GM21423 (cell line): ENCODE results near the gene TM2D1.
"Not testable (repeated sequence)": the region's sequence is repeated elsewhere in the genome, so short reads cannot be mapped to it uniquely, and the experiment has no call there.

Experiments
- ATAC-seq: cut with Tn5 transposase; IDR thresholded peaks from one replicate; pipeline ENCODE4 v1.9.1; 2021; ENCODE audit warnings: mild to moderate bottlenecking, moderate library complexity; ENCODE audit not compliant: unreplicated experiment

TM2D1 gene

DNA sequence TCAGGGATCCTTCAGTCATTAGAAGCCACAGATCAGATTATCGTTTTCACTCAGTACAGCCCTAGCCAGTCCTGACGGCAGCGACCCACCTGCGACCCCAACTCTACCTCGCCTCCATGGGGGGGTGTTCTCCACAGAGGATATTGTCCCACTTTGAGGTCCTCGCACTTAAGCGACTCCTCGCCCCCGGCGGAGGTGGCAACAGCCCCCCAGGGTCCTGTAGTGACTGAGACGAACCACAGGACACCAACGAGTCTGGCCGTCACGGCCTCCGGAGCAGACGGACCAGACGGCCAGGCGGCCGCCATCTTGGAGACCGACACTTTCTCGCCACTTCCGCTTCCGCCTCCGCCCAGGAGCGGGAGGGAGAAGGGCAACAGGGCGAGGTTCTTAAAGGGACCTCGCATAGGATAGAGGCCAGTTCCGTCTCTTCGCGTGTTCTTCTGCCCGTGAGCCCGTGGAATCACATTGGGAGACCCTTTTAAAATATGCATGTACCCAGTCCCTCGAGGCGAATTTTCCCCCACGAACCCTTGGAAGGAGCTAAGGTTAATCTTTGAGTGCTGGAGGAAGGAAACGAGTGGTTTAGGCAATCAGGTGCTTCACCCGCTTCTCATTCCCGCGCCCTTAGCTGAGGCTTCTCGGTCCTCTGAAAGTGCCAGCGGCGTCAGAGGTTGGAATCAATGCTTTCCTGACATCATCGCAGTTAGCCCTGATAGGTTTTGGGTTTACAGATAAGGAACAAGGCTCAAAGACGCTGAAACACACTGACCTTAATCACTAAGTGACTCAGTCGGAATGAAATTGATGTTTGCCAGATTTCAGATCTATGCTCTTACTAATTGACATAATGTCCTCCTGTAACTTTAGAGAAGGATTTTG is at the start of gene TM2D1:
TSS of gene TM2D1 (minus strand) at position 329 of the 882 bp plus-strand sequence. CDS start at position 308, 21 bp downstream.
- peak; percentile 99 for ATAC-seq

DNA sequence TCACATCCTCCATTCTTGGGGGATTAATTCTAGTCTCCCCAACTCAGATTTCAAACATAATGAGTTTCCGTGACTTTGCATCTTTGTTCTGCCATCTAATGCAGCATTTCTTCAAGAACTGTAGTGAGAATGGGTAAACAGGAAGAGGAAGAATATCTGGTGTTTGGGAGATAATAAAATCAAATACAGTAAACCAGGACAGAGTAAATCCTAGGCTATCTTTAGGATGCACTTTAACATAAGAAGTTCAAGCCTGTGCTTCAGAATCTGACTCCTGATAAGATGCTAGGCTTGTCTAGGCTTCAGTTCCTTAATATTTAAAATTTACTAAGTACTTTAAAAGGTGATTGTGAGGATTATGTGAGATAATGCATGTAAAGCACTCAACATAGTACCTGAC is 45.2 kb upstream of the TM2D1 start:
- ATAC-seq = no peak

DNA sequence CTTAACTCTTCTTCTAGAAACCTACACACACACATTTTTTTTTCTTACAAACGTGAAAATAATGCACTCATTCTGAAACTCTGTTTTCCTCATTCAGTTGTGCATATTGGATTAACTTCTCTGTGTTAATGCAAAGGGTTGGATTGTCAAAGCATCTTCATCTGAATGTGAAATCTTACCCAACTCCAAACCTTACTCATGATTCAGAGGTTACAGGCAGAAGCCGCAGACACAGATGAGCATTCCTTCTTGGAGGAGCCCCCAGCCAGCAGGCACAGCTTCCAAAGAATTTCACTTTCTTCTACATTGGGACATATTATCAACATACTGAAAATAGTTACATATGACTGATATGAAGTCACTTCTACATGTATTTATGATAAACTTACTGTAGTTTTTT is 33.0 kb upstream of the TM2D1 start:
- ATAC-seq = no peak

DNA sequence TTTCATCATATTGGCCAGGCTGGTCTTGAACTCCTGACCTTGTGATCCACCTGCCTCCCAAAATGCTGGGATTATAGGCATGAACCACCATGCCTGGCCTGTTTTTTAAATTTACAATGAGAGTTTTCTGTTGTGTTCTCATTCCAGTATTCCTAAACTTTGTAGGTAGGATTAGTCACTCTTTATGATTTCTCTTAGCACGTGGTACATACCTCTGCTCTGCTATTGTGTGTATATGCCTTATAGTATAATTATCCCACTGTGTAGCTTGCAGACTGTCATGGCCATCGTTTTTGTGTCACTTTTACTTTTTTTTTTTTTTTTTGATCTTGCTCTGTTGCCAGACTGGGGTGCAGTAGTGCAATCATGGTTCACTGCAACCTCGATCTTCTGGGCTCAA is 31.8 kb upstream of the TM2D1 start:
- ATAC-seq = no peak

DNA sequence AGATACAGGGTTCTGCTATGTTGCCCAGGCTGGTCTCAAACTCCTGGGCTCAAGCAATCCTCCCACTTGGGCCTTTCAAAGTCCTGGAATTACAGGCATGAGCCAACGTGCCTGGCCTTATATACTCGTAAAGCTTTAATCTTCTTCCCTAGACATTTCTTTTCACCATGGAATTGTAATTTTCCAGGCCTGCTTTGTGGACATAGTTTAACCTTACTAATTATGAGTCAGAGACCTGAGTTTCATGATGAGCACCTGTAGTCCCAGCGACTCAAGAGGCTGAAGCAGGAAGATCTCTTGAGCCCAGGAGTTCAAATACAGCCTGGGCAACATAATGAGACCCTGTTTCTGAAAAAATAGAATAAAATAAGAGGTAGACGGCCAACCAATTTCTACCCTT is 29.6 kb upstream of the TM2D1 start:
- ATAC-seq = no peak

DNA sequence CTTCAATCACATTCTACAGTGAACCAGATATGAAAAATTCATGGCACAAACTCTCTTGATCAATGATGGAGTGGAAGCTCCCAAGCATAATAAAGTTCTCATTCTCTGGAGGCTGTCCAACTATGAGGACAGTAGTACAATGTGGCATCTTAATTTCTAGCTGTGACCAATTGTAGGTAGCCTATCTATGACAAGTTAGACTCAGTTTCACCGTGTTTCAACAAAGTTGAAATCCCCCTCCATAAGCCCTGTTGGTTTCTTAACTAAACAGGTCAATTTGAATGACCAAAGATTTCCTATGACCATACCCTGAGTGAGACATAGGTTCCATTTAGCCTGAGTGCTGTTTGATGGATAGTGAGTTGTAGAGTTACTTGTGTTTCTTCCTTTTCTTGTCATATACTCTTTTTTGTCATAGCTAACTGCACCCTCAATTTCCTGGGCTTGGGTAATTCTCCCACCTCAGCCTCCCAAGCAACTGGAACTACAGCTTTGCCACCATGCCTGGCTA is 29.1 kb upstream of the TM2D1 start:
- no peak for ATAC-seq

DNA sequence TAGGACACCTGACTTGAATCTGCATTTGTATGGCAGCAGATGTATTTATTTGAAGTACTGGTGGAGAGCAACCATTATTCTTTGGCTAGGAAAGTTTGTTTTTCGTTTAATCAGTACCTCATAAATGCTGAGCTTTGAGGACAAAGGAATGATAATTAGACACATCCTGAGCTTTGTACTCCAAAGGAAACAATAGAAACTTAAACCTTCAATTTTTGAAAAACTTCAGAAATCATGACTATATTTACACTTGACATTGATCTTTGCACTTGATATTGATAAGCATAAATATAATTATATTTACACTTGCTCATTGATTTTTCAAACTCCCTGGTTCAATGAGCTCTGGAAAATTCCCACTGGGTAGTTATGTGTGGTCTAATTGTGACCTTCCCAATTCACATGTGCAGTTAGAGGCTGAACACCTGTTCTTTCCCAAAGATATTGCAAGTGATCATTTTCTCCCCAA is 28.0 kb upstream of the TM2D1 start:
- no peak for ATAC-seq

DNA sequence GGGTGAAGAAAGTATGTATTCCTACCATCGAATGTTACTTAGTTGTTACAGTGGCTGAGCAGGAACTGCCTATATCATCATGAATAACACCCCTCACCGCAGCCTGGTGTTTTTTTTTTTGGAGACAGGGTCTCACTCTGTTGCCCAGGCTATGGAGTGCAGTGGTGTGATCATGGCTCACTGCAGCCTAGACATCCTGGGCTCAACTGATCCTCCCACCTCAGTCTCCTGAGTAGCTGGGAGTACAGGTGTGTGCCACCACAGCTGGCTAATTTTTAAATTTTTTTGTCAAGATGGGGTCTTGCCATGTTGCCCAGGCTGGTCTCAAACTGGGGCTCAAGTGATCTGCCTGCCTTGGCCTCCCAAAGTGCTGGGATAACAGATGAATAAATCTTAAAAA is 24.6 kb upstream of the TM2D1 start:
- ATAC-seq = no peak

DNA sequence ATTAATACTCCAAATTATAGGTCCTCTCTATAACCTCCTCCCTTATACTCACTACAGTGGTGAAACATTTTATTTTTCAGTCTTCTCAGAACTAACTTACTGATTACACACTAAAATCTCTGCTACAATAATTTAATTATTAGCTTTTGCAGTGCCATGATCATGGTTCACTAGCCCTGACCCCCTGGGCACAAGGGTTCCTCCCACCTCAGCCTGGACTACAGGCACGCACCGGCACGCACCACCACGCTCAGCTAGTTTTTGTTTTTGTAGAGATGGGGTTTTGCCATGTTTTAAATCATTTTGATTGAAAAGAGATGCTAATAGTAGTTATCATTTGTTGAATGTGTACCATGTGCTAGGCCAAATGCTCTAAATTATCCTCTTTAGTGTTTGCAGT is 23.6 kb upstream of the TM2D1 start:
- ATAC-seq = no peak

DNA sequence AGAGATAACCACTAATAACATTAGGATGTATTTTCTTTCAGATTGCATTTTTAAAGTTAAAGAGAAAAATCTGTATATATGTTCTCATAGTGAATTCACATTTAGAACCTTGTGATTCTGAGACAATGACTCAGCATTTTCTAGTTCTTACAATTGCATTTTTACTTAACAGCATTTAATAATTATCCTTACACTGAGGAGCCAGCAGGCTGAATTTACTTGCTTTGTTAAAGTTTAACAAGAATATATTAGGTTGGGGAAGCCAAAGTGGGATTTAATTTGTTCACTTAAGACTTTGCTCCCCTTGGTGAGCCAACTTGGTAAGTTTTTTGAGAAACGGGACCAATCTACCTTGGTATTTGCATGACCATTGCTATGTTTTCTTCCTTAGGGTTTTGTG is 21.9 kb upstream of the TM2D1 start:
- no peak for ATAC-seq

DNA sequence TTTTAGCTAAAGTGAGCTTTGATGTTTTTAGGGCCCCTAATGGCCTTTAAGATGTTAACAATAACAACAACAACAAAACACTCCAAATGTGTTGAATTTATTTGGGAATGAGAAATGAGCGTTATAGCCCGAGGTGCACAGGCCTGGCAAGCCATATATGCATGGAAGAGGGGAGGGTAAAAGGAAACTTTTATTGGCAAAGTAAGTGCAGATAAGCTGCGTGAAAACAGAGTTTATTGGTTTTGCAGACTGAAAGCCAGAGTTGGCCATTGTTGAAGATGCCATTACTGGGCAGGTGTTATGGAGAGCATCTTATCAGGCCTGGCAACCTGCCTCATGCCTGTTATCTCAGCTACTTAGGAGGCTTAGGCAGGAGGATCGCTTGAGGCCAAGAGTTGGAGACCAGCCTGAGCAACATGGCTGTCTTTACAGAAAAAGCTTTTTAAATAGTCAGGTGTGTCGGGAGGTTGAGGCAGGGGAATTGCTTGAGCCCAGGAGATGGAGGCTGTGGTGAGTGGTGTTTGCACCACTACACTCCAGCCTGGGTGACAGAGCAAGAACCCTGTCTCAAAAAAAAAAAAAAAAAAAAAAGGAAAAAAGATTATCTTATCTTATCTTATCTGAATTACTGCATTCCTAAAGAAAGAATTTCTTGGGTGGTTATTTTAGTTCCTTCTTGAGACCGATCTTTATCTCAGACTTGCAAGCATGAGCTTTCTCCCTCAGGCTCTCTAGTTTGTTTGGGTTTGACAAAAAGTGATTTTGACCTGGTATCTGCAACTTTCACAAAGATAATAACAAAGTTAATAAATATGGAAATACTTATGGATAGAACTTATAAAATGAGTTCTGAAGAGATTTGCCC is 19.0 kb upstream of the TM2D1 start:
- ATAC-seq = no peak

DNA sequence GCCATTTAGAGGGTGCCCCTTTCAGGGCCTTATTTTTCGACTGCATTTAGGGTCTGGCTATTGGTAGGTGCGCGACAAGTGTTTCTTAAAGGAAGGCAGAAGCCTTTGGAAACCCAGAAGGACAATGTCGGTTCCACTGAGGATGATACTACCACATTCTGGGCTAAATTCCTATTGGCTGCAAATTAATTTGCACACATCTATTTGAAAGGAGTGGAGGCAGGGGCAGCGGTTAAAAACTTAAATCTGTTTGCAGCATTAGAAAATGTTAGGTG is 18.4 kb upstream of the TM2D1 start:
- ATAC-seq = no peak

DNA sequence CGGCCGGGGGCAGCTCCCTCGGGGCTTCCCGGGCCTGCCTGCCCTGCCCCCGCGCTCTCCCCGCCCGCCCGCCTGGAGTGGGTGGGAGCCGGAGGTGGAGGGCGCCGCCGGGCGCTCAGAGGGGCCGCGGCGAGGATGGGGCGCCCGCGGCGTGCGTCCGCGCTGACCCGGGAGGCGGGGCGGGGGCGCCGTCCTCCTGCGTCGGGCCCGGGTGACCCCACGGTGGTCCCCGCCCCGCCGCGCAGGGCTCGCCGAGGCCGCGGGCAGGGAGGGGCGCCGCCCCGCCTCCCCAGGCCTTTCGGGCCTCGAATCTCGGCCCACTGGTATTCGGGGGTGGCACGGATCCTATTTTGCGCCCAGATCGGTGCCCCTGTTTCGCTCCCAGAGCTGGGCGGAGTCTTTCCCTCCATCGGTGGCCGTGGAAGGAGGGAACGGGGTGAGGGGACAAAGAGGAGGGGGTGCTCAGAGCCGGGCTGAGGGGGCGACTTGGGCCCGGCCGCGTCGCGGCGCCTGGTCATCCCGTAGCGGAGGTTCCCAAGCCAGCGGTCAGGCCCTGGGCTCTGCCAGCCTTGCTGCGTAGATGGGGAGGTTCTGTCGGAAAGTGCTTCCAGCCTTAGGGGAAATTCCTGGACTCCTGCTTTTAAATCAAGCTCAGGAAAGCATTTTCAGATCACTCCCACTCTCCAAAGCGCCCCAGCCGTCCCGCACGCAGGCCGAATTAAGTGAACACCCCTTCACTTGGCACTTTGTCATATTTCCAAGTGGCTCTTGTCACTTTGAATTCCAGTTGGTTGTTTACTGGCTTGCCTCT is 17.9 kb upstream of the TM2D1 start:
- peak; percentile 65 for ATAC-seq

DNA sequence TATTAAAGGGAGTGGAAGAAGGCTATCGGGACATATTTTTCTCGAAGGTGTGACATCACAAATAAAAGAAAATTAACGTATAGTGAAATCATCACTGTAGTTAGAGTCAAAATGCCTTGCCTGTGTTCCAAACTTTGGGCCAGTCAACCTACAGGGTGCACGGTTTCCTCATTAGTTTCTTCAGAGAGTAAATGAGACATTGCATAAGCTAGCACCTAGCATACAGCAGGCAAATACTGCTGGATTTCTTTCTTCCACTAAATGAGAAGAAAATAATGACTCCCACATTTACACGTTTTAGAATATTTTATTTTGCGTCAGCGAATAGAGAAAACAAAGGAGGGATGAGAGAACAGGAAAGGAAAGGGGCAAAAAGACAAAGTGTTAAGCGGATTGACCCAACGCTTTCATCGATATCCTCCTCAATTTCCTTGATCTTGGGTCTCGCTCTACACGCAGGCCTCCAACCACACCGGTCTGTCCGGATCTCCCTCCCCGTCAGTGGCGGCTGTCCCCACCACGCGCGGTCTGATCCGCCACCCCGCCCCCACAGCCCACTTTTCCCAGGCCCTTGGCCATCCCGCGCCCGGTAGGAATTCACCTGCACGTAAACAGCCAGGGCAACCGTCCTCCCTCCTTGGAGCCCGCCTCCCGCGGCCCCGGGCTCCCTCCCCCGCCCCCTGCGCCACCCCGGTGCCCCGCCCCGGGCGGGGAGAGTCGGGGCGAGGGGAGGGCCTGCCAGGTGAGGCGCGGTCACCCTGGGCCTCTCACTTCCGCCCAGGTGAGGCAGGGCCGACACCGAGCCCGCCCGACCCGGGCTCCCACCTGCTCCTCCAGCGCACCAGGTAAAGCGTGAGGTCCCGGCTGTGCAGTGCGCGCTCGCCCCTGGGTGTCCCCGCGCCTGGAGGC is 17.0 kb upstream of the TM2D1 start, which contains the start of gene PATJ:
TSS of gene PATJ (plus strand) at position 770 of the 909 bp plus-strand sequence. CDS start 20,413 bp downstream, outside the sequence.
- ATAC-seq = peak; percentile 81

DNA sequence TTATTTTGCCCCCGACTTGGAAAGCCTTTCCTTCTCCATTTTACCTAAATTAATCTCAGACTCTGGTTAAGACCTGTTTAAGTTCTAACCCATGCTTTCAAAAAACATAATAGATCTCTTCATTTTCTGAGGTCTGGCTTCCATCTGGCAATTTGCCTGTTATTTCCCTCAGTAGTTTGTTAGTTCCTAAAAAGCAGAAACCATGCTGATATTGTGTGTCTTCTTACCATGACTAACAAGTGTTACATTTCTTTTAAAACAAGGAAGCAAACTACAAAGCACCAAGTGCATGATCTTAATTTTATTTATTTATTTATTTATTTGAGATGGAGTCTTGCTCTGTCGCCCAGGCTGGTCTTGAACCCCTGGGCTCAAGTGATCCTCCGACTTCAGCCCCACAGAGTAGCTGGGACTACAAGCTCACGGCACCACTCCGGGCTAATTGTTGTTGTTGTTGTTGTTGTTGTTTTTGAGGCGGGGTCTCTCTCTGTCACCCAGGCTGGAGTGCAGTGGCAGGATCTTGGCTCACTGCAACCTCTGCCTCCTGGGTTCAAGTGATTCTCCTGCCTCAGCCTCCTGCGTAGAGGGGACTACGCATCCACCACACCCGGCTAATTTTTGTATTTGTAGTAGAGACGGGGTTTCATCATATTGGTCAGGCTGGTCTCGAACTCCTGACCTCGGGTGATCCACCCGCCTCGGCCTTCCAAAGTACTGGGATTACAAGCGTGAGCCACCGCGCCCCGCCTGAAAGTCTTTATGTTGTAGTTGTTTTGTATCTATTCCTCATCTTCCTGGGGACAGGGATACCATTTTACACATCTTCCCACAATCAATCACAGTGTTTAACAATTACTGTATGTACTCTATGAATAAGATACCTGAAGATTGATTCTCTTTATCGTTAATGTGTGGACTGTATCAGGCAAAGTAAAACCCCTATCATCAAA is 16.1 kb upstream of the TM2D1 start:
- no peak for ATAC-seq

DNA sequence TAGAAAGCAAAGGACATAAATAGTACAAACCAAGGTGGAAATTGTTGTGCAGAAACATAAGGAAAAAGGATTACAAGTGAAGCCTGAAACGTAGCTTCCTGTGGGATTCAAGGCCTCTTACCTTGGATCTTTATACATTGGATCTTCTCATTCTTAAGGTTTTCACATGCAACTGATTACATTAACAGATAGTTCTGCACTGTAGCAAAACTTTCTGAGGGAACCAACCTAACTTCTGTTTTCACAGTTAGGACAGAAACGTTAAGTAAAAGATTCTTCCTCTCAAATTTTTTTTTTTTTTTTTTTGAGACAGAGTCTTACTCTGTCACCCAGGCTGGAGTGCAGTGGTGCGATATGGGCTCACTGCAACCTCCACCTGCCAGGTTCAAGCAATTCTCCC is 7.8 kb upstream of the TM2D1 start:
- ATAC-seq = no peak

DNA sequence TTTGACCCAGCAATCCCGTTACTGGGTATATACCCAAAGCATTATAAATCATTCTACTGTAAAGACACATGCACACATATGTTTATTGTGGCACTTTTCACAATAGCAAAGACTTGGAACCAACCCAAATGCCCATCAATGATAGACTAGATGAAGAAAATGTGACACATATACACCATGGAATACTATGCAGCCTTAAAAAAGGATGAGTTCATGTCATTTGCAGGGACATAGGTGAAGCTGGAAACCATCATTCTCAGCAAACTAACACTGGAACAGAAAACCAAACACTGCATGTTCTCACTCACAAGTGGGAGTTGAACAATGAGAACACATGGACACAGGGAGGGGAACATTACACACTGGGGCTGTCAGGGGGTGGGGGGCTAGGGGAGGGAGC is 5.7 kb upstream of the TM2D1 start:
- ATAC-seq = not testable (repeated sequence)

DNA sequence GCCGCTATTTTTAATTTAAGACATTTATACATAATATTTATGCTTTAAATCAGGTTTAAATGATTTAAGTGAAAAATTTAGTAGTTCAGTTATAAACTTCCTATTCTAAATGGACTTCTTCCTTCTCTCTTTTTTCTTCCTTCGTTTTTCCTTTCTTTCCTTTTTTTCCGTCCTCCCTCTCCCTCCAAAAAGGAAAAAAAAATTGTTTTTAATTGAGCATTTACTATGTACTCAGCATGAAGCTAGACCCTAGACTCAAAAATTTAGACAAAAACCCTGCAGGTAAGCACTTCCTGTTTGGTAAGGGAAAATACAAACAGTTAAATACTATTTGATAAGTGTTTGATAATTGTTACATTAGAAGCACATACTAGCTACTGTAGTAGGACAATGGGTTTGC is 2.6 kb upstream of the TM2D1 start:
- ATAC-seq = no peak

DNA sequence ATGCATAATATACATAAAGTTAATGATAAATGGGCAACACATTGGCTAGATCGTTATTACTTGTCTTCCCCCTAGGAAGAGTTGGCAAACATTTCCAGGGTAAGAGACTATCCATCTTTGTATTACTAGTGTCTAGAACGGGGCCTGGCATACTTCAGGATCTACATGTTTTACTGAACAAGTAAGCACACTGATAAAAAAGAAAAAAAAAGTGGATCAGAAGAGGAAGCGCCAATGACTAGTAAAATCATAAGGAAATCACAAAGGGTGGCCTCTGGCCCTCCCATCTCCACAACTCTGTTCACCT is 482 bp downstream of the TM2D1 start:
- no peak for ATAC-seq
